Rectal smooth muscle tissue (tissue), 1 donor: ENCODE measurements around the gene SPAG6.

Experiments
- H3K27ac ChIP-seq: one replicate; pipeline ENCODE4 v1.7.0; 2013; ENCODE audit warnings: low read depth, low read length, inconsistent platforms
- H3K27me3 ChIP-seq: one replicate; pipeline ENCODE4 v1.7.0; 2013; ENCODE audit warnings: low read length; ENCODE audit not compliant: control insufficient read depth, insufficient read depth
- H3K36me3 ChIP-seq: one replicate; pipeline ENCODE4 v1.7.0; 2013; ENCODE audit warnings: low read length; ENCODE audit not compliant: control insufficient read depth, insufficient read depth
- H3K4me1 ChIP-seq: one replicate; pipeline ENCODE4 v1.7.0; 2013; ENCODE audit warnings: low read length; ENCODE audit not compliant: control insufficient read depth, insufficient read depth
- H3K4me3 ChIP-seq: one replicate; pipeline ENCODE4 v1.7.0; 2013; ENCODE audit warnings: low read length
- H3K9ac ChIP-seq: one replicate; pipeline ENCODE4 v1.7.0; 2013; ENCODE audit warnings: low read length

SPAG6 gene

DNA sequence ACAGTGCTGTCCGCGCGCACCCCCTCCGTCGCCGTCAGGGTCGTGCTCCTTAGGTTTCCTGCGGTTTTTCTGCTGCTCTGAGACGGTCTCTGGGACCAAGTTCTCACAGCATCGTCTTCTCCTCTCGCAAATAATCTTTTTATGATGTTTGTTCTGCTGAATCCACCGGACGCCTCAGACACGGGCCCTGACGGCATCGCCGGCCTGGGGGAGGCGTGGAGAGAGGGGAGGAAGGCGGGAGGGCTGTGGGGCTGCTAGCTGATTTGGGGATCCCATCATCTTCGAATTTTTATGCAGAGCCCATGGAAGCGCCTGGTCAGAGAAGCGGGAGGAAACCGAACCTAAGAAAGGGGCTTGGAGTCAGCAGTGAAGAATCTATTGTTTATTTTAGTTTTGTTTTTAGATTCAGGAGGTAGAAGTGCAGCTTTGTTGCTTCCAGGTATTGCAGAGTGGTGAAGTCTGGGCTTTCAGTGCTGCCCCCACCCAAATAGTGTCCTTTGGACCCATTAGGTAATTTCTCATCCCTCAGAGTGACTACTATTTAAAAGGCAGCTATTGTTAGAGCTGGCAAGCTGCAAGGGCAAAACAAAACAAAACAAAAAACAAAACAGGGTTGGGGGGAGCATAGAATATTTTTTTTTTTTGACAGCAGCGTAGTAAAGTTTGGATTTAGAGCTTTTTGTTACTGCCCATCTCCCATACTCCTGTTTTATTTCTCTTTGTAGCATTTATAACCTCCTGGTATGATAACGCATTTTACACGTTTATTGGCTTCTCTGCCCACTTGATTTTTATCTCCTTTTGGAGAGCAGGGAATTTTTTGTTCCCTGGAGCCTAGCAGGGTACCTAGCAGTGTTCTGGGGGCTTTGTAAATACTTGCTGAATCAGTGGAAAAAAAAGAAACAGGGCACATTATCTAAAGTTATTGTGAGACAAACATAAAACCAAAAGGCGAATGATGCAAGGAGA lies 92.6 kb downstream of the SPAG6 start:
- Histone ChIP-seq H3K4me3 (peak overlapping the region; percentile 94), H3K4me1 (peaks cover 11% of the 10 kb centered on the region), H3K27me3 (no peaks in the 10 kb centered on the region), H3K36me3 (no peaks in the 10 kb centered on the region), H3K27ac (peak overlapping the region; percentile 98), H3K9ac (peak overlapping the region; percentile 88)

GRCh38 chr10:22438711-22439110 lies 93.4 kb downstream of the SPAG6 start:
- Histone ChIP-seq H3K4me1 (peaks cover 11% of the 10 kb centered on the region), H3K9ac (no peak overlapping the region), H3K27me3 (no peaks in the 10 kb centered on the region), H3K27ac (peak overlapping the region; percentile 98), H3K36me3 (no peaks in the 10 kb centered on the region), H3K4me3 (peak overlapping the region; percentile 94)

GRCh38 chr10:22442063-22442462 lies 96.8 kb downstream of the SPAG6 start:
- no peak overlapping the region for H3K4me3 ChIP-seq
- no peak overlapping the region for H3K27ac ChIP-seq
- no peak overlapping the region for H3K9ac ChIP-seq
- H3K4me1 ChIP-seq = peaks cover 11% of the 10 kb centered on the region
- no peaks in the 10 kb centered on the region for H3K36me3 ChIP-seq
- no peaks in the 10 kb centered on the region for H3K27me3 ChIP-seq

GRCh38 chr10:22442468-22442867 lies 97.2 kb downstream of the SPAG6 start:
- peaks cover 11% of the 10 kb centered on the region for H3K4me1 ChIP-seq
- H3K27me3 ChIP-seq = no peaks in the 10 kb centered on the region
- H3K4me3 ChIP-seq = no peak overlapping the region
- H3K9ac ChIP-seq = no peak overlapping the region
- H3K27ac ChIP-seq = no peak overlapping the region
- no peaks in the 10 kb centered on the region for H3K36me3 ChIP-seq

DNA sequence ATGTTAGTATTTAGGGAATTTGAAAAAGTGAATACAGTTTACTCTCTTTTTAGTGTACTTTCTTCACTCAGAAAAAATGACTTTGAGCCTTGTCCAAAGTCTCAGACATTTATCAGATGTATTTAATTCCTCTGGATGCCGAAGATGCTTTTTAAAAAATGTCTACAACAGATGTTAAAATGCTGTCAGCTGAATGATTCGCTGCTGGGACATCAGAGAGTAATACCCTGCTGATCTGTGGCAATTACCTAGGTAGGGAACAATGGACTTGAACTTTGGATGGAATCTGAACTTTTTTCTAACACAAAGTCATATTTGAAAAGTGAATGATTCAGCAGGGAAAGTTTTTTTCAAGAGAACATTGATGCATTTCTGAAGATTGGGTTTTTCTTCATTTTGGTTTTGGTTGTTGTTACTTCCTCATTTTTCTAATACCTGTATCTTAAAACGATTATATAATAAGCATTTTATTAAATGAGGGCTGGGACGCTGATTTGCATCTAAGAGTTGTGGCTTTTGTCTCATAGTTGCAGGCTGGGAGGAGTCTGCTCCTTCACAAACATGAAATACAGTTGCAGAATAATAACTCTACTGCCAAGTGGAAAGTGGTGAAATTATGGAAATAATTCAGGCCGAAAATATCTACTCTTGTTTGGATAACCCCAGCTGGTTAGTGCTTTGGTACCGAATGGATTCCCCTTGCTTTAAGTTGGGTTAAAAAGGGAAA lies 98.0 kb downstream of the SPAG6 start:
- Histone ChIP-seq H3K4me1 (peaks cover 8% of the 10 kb centered on the region), H3K27me3 (no peaks in the 10 kb centered on the region), H3K4me3 (no peak overlapping the region), H3K27ac (no peak overlapping the region), H3K9ac (no peak overlapping the region), H3K36me3 (no peaks in the 10 kb centered on the region)

DNA sequence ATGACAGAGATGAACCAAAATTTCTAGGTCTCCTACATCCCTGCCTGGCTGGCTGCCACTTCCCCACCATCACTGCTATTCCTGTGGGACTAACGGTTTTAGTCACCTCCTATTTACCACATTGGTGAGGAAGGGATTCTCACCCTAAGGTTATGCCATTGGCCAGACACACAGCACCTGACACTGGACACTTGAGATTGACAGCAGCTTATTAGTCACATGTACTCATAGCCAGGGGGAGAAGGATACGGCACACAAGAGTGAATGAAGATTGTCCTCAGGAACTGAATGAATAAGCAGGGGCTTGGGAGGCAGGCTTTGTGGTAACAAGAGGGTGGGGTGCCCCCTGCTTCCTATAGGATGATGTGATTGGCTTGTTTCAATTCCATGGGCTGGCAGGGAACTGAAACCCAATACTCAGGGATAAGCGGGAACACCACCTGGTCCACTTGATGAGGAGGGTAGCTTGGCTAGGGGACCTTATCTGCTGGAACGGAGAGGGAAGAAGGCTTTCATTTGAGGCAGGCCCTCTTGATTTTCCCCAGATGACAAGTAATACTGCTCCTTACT lies 99.0 kb downstream of the SPAG6 start:
- Histone ChIP-seq H3K4me3 (no peak overlapping the region), H3K9ac (no peak overlapping the region), H3K27ac (no peak overlapping the region), H3K27me3 (no peaks in the 10 kb centered on the region), H3K36me3 (no peaks in the 10 kb centered on the region), H3K4me1 (no peaks in the 10 kb centered on the region)

GRCh38 chr10:22445495-22445894 lies 100.2 kb downstream of the SPAG6 start:
- no peak overlapping the region for H3K27ac ChIP-seq
- H3K36me3 ChIP-seq = no peaks in the 10 kb centered on the region
- H3K27me3 ChIP-seq = no peaks in the 10 kb centered on the region
- no peak overlapping the region for H3K4me3 ChIP-seq
- no peaks in the 10 kb centered on the region for H3K4me1 ChIP-seq
- H3K9ac ChIP-seq = no peak overlapping the region

DNA sequence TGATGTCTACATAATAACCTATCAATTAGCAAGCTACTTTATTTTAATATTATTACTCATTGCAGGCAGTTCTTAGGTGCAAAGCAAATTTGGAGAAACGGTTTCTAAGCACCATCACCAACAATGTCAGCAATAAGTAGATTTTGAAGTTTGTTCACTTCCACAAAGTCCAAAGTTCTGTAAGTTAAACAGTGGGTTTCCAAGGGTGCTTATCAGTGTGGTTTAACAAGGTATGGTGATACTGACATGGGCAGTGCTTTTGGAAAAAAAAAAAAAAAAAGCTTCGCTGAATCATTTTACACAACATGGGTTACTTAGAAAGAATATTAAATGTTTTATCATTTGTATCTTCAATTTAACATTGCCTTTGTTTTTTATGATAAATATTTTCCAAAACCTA lies 101.8 kb downstream of the SPAG6 start:
- H3K4me3 ChIP-seq = no peak overlapping the region
- no peak overlapping the region for H3K27ac ChIP-seq
- H3K9ac ChIP-seq = no peak overlapping the region
- H3K27me3 ChIP-seq = no peaks in the 10 kb centered on the region
- H3K4me1 ChIP-seq = no peaks in the 10 kb centered on the region
- no peaks in the 10 kb centered on the region for H3K36me3 ChIP-seq

GRCh38 chr10:22451346-22451745 lies 106.0 kb downstream of the SPAG6 start:
- no peaks in the 10 kb centered on the region for H3K4me1 ChIP-seq

GRCh38 chr10:22453320-22453719 lies 108.0 kb downstream of the SPAG6 start:
- Histone ChIP-seq H3K4me3 (no peak overlapping the region), H3K27me3 (no peaks in the 10 kb centered on the region), H3K36me3 (no peaks in the 10 kb centered on the region), H3K9ac (no peak overlapping the region), H3K27ac (no peak overlapping the region), H3K4me1 (no peaks in the 10 kb centered on the region)

More at GRCh38 chr10:22451346-22451745, 106.0 kb downstream of the SPAG6 start:
- no peak overlapping the region for H3K27ac ChIP-seq
- H3K4me3 ChIP-seq = no peak overlapping the region
- no peaks in the 10 kb centered on the region for H3K36me3 ChIP-seq
- no peaks in the 10 kb centered on the region for H3K27me3 ChIP-seq
- H3K9ac ChIP-seq = no peak overlapping the region

GRCh38 chr10:22453948-22454591 lies 108.8 kb downstream of the SPAG6 start:
- Histone ChIP-seq H3K27ac (no peak overlapping the region), H3K36me3 (no peaks in the 10 kb centered on the region), H3K9ac (no peak overlapping the region), H3K4me1 (no peaks in the 10 kb centered on the region), H3K27me3 (no peaks in the 10 kb centered on the region), H3K4me3 (no peak overlapping the region)

GRCh38 chr10:22454634-22455033 lies 109.3 kb downstream of the SPAG6 start:
- Histone ChIP-seq H3K9ac (no peak overlapping the region), H3K4me3 (no peak overlapping the region), H3K27me3 (no peaks in the 10 kb centered on the region), H3K27ac (no peak overlapping the region), H3K36me3 (no peaks in the 10 kb centered on the region), H3K4me1 (no peaks in the 10 kb centered on the region)
